NCI-H2227 (cell line): Measurements from ENCODE around the gene NCLN.
"Not testable (repeated sequence)": the region's sequence is repeated elsewhere in the genome, so short reads cannot be mapped to it uniquely, and the experiment has no call there.

Experiments used
- DNase-seq: peaks from one replicate; lab custom pipeline; 2025; ENCODE audit not compliant: unreplicated experiment; lab: John Stamatoyannopoulos, UW

Gene NCLN

DNA sequence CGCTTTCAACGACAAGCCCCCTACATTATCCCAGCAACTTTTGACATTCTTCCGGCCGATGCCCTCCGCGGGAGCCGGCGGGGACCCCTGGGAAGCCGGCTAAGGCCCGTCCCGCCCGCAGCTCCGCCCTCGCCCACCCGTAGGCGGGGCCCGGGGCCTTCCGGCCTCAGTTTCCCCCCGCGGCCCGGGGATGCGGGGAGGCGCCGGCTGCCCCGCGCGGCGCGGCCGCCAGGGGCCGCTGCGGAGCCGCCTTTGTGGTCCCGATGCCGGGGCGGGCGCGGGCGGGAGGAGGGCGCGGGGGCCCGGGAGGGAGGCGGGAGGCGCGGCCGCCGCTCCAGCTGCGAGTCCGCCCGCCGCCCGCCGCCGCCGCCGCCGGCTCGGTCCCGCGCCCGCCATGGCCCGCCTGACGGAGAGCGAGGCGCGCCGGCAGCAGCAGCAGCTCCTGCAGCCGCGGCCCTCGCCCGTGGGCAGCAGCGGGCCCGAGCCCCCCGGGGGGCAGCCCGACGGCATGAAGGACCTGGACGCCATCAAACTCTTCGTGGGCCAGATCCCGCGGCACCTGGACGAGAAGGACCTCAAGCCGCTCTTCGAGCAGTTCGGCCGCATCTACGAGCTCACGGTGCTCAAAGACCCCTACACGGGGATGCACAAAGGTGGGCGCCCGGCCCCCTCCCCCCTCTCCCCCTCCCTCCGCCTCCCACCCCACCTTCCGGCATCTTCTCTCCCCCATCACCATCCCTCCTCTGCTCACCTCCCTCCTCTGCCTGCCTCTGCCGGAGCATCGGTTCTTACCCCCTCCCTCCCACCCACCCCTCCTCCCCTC is 38.8 kb downstream of the NCLN start, which contains the start of gene CELF5:
Gene CELF5, plus strand, starts transcription at position 316 of the 823 bp plus-strand sequence. Its CDS starts 79 bp downstream, at position 395.
- DNase-seq = peak; percentile 69

DNA sequence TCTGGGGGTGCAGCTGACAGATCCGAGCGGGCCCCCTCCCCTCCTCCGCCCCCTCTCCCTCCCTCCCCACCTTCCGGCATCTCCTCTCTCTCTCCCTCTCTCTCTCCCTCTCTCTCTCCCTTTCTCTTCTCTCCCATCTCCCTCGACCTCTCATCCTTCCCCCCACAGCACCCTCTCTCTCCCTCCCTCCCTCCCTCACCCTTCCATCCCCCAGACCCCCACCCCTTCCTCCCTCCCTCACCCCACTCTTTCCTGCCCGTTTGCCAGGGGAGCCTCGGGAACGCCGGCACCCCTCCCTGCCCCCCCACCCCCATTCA is 39.4 kb downstream of the NCLN start:
- DNase-seq = no peak

DNA sequence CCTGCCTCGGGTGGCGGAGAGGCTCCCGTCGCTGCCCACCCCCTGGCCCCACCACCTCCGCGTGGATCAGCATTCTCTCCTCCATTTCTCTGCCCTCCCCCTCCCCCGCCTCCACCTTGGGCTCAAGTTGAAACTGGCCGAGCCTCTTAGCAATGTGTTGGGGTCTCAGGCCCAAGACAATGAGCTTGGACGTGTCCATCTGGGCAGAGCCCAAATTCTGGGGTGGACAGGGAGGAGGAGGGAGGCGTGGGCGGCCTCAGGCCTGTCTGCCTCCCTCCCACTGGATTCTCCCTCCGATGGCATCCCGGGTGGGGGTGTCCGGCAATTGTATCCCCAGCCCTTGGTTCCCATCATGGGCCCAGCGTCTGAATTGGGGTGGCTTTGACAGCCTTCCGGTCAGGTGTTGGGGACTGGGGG is 40.0 kb downstream of the NCLN start:
- DNase-seq = peak; percentile 22

DNA sequence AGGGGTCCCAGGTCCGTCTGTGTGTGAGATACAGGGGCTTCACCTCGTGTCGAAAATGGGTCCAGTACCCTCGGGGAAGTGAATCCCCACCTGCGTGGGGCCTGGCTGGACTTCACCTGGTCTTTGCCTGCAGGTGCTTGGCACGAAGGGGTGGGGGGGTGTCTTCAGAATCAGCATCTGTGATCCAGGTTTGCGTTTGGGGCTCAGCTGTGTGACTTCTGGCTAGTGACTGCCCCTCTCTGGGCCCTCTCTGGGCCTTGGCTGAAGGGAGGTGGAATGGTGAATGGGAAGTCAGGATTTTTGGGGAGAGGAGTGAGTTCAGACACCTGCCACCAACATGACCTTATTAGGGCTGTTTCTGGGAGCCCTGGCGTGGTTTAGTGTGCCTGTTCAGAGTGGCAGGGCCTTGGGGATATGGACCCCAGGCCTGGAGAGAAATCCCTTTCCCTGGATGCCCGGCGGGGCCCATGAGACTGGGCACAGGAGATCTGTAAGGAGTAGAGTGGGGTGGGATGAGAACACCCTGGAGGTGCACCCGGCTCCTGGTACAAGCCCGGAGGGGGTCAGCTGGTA is 41.4 kb downstream of the NCLN start:
- DNase-seq = no peak

DNA sequence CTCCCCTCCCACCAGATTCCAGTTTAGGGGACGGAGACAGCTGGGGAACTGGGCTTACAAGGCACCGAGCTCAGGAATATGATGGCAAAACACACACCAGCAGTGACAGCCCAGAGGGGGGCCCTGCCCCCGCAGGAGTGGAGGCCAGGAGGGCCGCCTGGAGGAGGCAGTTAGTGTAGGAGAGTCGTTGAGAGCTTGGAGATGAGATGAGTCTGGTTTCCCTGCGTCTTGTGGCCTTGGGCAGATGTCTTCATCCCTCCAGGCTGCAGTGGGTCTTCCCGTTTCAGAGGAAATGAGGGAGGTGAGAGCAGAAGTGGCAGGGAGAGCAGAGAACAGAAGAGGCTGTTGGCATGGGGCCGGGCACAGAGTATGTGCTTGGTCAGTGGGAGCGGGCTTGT is 43.6 kb downstream of the NCLN start:
- no peak for DNase-seq

DNA sequence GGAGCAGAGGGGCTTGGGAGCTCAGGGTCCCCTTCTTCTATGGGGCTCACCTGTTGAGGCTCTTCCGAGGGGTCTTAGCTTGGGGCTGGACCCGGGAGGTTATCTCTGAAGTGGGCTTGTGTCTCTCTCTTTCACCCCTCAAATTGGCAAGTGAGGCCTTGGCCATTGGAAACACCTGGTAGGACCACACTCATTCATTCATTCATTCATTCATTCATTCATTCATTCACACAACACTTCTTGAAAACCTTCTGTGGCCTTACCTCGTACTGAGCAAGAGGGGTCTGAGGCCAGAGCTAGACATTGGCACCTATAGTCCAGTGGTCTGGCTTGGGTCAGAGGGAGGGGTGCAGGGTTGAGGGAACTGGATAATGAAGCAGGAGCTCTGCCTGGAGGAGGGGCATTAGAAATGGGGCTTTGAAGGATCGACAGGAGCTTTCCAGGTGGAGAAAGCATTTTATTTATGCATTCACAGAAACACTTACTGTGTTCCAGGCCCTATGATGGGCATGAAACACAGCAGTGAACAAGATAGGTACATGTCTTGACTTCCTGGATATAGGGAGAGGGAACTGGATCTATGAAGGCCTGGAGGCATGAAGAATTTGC is 44.3 kb downstream of the NCLN start:
- DNase-seq = no peak

DNA sequence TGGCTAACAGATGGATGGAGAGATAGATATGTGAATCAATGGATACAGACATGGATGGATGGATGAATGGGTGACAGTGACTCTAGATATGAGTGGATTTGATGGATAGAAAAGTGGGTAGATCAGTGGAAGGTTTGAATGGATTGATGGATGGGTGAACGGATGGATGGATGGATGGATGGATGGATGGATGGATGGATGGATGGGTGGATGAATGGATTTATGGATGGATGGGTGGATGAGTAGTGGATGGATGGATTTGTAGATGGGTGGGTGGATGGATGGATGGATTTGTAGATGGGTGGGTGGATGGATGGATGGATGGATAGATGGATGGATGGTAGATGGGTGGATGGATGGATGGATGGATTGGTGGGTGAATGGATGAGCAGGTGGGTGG is 45.6 kb downstream of the NCLN start:
- no peak for DNase-seq

DNA sequence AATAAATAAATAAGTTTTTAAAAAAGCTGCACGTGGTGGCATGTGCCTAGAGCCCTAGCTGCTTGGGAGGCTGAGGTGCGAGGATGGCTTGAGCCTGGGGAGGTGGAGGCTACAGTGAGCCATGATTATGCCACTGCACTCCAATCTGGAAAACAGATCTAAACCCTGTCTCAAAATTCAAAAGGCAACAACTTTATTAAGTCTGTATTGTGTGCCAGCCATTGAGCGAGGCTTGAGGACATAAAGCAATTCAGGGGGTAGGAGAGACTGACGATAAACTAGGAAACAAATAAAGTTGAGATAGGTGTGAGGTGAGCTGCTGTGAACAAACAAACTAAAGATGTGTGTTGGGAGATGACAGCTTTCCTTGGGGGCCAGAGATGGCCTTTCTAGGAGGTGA is 47.4 kb downstream of the NCLN start:
- no peak for DNase-seq

DNA sequence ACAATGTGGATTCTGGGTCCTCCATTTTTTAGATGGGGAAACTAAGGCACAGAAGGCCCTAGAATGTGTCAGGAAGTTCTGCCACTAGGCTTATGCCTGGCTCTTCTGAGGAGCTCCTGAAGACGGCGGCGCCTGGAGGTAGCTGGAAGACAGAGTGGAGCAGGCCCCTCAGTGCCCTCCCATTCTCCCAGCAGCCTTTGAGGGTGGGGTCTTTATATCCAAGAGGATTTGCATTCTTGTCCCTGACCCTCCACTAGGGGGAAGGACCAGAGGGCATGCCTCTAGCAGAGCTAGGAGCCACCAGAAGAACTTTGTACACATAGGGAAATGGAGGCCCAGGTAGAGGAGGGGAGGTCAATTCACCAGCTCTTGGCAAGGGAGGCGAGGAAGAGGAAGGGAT is 48.1 kb downstream of the NCLN start:
- no peak for DNase-seq

DNA sequence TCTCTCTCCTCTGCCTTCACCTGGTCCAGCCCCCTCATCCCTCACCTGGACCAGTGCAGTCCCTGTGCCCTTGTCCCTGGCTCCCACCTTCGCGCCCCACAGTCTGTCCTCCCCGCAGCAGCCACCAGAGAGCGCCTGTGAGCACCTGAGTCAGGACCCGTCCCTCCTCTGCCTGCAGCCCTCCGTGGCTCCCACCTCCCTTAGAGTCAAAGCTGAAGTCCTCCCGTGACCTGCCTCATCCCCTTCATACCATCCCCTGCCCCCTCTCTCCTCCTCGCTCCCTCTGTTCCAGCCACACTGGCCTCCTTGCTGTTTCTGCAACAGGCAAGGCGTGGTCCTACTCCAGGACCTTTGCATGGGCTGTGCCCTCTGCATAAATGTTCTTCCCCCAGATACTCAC is 49.1 kb downstream of the NCLN start:
- DNase-seq = no peak

DNA sequence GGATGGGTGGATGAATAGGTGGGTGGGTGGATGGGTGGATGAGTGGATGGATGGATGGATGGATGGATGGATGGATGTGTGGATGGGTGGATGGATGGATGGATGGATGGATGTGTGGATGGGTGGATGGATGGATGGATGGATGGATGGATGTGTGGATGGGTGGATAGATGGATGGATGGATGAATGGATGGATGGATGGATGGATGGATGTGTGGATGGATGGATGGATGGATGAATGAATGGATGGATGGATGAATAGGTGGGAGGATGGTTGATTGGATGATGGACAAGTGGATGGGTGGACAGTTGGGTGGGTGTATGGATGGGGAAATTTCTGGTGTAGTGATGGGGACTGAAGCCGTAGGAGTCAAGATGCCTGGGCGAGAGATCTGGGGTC is 49.9 kb downstream of the NCLN start:
- DNase-seq = not testable (repeated sequence)

DNA sequence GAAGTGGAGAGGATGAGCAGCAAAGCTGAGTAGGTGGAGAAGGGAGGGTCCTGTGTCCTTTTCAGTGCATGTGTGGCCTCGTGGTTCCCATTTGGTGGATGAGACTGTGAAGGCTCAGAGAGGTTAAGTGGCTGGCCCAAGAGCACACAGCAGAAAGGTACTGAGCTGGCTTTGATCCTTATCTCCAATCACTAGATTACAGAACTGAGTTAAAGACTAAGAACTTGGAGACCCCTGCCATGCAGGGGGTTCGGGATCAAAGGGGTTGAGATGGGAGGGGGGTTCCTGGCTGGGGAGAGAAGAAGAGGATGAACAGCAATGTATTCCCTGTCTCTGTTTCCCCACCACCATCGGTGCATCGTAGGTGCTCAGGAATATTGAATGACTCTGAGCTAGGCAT is 50.5 kb downstream of the NCLN start:
- DNase-seq = no peak

DNA sequence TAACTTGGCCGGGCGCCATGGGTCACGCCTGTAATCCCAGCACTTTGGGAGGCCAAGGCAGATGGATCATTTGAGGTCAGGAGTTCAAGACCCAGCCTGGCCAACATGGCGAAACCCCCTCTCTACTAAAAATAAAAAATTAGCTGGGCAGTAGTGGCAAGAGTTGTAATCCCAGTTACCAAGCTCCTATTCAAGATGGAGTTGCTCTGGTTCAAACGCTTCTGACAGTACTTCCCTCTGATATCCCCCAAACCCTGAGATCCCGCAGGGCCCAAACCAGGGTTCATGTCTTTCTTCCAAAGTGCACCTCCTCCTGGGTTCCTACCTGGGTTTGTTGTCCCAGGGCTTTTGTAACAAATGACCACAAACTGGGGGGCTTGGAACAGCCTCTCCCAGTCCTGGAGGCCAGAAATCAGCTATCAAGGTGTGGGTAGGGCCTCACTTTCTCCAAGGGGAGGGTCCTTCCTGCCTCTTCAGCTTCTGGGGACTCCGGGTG is 52.4 kb downstream of the NCLN start:
- no peak for DNase-seq

DNA sequence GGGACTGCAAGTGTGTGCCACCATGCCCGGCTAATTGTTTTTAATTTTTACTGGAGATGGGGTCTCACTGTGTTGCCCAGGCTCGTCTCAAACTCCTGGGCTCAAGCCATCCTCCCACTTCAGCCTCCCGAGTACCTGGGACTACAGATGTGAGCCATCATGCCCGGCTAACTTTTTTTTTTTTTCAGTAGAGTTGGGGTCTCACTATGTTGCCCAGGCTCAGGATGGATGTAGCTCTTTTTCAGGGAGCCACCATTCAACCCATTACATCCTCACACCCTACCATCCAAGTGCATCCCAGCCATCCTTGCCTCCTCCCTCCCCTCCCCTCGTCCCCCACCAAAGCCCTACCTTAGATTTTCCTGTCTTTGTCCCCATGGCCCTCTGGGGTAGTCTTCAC is 53.6 kb downstream of the NCLN start:
- no peak for DNase-seq

DNA sequence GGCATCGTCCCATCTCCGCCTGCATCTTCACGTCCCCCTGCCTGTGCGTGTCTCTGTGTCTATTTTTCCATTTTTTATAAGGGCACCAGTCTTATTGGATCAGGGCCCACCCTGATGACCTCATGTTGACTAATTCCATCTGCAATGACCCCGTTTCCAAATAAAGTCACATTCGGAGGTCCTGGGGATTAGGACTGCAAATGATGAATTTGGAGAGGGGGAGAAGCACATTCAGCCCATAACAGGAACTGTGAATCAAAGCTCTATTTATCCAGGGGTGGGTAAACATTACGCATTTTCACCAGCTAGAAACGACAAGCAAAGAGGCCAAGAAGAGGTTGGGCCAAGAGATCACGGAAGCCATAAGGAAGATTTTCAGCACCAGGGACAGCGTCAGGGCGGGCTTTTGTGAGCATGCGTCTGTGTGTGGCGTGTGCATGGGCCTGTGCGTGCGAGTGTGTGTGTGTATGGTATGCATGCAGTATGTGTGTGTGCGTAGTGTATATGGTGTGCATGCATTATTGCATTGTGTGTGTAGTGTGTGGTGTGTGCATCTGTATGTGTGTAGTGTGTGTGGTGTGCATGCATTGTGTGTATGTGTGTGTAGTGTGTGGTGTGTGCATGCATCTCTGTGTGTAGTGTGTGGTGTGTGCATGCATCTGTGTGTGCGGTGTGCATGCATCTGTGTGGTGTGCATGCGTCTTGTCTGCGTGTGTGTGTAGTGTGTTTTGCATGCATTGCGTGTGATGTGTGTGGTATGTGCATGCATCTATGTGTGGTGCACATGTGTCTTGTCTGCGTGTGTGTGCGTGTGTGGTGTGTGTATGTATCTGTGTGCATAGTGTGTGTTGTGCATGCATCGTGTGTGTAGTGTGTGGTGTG is 58.3 kb downstream of the NCLN start:
- DNase-seq = no peak

DNA sequence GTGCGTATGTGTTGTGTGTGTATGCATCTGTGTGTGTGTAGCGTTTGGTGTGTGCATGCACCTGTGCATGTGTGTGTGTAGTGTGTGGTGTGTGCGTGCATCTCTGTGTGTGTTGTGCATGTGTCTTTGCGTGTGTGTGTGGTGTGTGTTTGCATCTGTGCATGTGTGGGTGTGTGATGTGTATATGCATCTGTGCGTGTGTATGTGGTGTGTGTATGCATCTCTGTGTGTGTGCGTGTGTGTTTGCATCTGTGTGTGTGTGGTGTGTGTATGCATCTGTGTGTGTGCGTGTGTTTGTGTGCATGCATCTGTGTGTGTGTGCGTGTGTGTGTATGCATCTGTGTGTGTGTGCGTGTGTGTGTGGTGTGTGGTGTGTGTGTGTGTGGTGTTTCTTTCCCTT is 59.3 kb downstream of the NCLN start:
- DNase-seq = no peak

DNA sequence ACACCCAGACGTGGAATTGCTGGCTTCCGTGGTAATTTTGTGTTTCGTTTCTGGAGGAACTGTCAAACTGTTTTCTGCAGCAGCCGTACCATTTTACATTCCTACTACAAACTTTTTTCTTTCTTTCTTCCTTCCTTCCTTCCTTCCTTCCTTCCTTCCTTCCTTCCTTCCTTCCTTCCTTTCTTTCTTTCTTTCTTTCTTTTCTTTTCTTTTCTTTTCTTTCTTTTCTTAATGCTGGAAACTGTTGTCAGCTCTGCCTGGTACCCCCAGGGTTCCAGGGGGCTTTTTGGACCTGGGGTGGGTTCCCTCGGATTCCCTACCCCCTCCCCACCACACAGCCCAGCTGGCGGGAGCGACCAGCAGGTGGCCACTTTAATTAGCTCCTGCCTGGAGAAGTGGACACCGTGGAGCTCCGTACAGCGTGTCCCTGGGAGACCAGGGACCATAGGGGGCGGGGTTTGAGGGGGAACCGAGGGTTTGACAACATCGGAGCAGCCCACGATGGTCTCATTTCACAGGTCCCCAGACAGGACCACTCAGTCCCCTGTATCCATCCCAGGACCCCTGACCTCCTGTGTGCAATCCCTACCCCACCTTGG is 63.1 kb downstream of the NCLN start:
- no peak for DNase-seq

DNA sequence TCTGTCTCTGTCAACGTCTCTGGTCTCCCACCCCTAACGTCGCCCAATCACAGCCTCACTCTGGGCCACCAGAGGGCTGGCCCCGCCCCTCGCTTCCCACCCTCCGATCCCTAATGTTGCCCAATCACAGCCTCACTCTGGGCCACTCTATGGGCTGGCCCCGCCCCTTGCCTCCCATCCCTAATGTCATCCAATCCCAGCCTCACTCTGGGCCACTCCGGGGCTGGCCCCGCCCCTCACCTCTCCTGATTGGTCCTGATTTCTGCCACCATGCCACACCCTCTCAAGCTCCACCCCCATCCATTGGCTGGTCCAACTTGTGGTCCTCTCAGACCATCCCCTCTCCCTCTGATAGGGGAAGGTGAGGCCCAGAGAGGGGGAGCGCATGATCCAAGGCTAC is 63.7 kb downstream of the NCLN start:
- DNase-seq = no peak

DNA sequence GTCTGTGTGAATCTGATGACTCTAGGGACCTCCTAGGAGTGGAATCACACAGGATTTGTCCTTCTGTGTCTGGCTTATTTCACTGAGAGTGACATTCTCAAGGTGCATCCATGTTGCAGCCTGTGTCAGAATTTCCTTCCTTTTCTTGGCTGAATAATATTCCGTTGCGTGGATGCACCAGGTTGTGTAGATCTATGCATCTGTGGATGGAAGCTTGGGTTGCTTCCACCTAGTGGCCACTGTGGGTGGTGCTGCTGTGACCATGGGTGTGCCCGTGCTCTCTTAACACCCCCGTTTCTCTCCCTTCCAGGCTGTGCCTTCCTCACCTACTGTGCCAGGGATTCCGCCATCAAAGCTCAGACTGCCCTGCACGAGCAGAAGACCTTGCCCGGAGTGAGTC is 64.9 kb downstream of the NCLN start:
- DNase-seq = no peak

DNA sequence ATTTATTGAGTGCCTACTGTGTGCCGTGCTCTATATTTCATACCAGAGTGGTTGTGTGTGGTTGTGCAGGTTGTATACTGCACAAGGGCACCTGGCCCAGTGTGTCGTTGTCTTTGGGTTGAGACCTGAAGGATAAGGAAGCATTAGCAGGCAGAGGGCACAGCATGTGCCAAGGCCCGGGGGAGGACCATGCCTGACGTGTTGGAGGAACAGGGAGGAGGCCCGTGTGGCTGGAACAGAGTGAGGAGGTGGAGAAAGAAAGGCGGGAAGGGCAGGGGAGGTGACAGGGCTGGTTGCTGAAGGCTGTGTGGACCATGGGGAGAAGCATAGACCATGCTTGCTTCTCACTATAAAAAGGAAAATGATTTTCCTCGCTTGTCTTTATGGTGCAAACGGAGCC is 65.5 kb downstream of the NCLN start:
- no peak for DNase-seq

DNA sequence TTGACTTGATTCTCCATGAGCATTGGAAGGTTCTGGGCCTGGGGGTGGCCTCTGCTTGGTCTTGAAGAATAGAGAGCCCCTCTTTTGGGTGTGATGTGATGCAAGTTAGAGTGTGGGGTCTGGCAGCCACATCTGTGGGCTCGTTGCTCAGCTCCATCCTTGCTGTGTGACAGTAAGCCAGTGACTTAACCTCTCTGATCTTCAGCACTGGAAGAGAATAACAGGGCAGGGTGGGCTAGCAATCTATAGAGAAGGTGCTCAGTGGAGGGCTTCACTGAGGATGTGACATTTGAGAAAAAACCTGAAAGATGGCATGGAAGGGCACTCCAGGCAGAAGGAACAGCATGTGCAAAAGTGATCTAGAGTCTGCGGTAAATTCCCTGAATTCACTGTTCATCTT is 66.9 kb downstream of the NCLN start:
- no peak for DNase-seq
